ENCODE results near the gene FBXO44.

The FBXO44 gene

DNA sequence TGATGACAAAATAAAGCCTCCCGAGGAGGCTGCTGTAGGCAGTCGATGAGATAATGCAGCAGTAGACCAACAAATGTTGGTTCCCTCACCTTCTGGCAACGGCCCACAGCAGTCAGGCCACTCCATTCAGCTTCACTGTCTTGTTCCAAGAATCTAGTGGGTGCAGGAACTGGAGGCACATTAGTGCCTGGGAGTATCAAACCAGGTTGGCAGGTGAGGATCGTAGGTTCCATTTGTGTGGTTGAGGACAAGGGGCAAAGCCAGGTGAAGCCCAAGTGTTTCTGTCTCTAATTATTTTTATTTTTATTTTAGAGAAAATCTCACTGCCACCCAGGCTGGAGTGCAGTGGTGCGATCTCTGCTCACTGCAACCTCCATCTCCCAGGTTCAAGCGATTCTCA is 13.7 kb upstream of the FBXO44 start:
- no peak for DNase-seq

DNA sequence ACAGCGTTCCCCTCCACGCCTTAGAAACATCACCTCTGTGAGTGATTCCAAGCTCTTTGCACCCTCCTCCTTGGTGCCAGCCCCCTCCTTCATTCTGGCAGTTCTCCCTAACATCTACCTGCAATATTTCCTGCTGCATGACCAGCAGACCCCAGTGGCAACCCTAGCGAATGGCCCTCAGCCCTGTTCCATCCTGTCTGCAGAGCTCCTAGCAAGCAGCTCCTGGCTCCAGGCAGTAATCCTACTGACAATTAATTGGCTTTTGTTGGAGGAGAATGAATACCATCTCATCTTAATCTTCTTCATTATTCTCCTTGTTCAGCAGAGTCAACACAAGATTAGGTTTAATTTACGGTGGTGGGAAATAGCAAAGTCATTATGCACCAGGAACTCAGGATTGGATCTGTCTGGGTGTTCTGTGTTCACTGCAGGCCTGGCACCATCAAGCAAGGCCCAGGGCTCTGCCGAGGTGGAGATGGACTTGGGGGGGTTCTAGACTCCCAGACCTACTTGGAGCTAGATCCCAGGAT is 12.8 kb upstream of the FBXO44 start:
- no peak for DNase-seq

- peak; percentile 66 for DNase-seq
These were observed 12.2 kb upstream of the FBXO44 start for GRCh38 chr1:11642418-11643017.

DNA sequence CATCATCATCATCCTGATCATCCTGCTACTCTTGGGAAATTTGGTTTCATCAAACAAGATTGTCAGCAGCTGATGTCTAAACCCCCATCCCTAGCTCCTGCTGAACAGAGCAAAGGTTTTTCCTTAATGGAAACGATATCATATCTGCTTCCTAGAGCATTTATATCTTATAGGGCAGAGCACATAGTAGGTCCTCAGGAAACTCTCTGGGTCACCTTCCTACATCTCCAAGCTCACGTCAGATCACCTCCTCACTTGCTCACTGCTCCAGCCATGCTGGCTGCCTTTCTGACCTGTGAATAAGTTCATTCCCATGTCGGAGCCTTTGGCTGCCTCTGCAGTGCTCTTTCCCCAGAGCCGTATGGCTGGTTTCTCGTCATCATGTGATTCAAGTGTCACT is 10.9 kb upstream of the FBXO44 start:
- DNase-seq: no peak

DNA sequence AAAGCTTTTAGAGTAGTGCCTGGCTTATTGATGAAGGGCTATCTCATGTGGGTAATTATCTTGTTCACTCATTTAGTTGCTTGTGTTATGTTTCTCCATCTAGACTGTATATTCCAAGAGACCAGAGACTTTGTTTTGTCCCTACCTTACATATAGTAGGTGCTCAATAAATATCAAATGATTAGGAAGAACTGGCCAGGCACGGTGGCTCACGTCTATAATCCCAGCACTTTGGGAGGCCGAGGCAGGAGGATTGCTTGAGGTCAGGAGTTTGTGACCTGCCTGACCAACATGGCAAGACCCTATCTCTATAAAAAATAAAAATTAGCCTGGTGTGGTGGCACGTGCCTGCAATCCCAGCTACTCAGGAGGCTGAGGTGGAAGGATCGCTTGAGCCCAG is 9.4 kb upstream of the FBXO44 start:
- no peak for DNase-seq

GRCh38 chr1:11645670-11646265 is 8.9 kb upstream of the FBXO44 start:
- DNase-seq: peak; percentile 83

- DNase-seq: no peak
These were observed 8.4 kb upstream of the FBXO44 start for GRCh38 chr1:11646317-11646716.

GRCh38 chr1:11647333-11647732 is 7.3 kb upstream of the FBXO44 start:
- no peak for DNase-seq

GRCh38 chr1:11648039-11648438 is 6.6 kb upstream of the FBXO44 start:
- DNase-seq: no peak

GRCh38 chr1:11648732-11649158 is 5.9 kb upstream of the FBXO44 start:
- no peak for DNase-seq

GRCh38 chr1:11649237-11649623 is 5.4 kb upstream of the FBXO44 start:
- DNase-seq: no peak

DNA sequence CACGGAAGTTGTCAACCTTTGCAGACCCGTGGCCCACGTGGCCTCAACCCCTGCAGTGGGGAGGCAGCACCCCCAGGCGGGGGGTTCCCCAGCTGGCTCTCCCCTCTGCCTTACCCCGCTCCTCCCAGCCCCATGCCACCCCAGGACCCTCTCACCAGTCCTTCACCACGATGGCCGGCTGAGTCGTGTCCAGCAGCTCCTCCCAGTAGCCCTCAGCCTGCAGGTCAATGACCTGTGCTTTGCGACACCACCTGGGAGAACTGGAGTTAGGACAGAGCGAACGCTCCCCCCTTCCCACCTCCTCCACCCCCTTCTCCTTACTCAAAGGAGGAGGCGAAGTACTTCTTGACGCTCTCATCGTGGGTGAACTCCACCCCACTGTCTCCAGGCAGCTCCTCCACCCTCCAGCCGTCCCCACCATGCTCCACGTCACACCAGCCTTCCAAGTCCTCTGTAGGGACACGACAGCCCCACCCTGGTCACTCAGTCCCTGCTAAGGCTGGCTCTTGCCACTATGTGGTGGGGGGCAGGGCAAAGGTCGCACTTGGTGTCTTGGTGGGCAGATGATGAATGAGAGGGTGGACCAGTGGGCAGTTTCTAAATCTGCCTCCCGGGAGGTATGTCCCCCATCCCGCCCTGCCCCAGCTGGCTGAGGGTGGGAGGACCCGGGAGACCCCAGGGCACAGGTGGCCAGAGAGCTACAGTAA is 4.9 kb upstream of the FBXO44 start:
- no peak for DNase-seq

GRCh38 chr1:11650331-11650991 is 4.2 kb upstream of the FBXO44 start:
- no peak for DNase-seq

DNA sequence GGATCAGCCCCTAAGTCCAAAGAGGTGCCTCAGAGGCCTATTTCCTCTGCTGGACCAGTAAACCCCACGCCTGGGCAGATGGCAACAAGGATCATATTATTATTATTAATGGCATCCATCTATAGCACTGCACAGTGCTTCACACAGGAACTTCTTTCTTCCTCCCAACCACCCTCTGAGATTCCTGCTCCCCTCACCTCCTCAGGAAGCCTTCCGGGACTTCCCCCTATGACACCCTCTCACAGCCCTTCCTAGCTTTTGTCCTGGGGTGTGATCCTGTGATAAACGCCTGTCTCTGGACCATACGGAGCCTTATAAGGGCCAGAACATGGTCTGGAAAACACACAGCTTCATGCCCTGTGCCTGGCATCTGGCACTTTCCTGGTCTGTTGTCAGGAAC is 3.7 kb upstream of the FBXO44 start:
- DNase-seq: no peak

DNA sequence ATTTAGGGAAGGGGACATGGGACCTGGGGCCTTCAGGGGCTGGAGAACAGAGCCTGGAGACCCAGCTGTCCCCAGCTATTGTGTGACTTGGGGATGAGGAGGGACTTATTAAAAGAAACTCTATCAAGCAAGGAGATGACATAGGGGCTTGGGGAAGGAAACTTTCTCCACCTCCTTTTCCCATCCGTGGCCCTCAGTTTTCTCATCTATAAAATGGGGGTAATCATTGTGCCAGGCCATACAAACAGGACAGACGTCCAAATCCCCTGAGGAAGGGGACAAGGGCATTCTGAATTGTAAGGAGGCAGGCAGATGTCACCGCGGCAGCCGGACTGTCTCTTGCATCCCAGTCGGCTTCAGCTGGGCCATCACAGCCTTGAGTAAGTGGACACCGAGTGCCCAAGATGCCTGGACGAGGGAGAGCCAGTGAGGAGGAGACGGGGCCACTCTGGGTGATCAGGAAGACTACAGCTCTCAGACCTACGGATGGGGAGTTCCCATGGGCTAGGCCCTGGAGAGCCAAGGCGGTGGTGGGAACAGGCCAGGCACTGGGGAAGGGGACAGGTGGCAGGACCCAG is 2.4 kb upstream of the FBXO44 start:
- no peak for DNase-seq

- DNase-seq: no peak
These were observed 1.4 kb upstream of the FBXO44 start for GRCh38 chr1:11653101-11653860.

DNA sequence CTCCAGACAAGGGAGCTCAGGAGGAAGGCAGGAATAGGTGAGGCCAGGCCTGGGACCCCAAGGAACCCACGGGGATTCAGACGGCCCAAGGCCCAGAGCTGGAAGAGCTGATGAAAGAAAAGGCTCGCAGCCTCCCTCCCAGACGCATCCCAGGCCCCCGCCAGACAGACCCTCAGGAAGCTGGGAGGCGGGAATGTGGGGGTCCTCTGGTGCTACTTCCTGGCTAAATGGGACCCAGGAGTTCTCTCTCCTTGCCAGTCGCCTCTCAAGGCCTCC is 878 bp upstream of the FBXO44 start:
- no peak for DNase-seq

DNA sequence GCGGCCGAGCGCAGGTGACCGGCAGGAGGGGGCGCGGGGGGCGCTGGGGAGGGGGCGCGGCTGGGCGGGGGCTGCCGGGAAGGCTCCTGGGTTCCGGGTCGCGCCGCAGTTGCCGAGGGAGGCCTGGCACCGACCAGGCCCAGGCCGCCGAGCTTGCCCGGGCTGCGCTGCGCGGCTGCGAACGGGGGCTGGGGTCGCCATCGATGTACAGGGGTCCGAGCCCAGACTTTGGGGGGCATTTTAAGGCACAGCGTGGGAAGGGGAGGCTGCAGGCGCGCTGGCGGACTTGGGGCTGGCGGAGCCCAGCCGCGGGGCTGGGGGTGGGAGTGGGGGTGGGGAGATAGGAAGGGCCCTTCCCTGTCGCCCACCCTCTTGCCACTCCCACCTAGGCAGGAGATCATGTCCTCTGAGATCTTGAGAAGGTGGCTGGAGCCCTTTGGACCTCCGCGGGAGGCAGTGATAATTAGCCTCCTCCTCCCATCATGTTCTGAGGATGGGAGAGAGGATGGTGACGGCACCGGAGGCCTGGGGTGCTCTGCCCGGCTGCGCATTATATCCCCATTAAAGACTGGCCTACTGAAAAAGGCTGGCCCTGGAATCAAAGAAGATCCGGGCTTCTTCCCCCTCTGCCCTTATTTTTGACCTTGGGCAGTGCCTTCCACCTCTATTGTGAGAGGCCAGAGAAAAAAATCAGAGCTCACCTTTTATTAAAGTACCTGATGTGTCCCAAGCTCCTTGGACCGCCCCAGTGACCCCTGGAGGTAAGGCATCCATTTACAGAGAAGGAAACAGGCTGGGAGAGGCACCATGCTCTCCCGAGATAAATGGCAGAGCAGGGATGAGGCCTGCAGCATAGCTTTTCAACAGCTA is 497 bp downstream of the FBXO44 start:
- no peak for DNase-seq

DNA sequence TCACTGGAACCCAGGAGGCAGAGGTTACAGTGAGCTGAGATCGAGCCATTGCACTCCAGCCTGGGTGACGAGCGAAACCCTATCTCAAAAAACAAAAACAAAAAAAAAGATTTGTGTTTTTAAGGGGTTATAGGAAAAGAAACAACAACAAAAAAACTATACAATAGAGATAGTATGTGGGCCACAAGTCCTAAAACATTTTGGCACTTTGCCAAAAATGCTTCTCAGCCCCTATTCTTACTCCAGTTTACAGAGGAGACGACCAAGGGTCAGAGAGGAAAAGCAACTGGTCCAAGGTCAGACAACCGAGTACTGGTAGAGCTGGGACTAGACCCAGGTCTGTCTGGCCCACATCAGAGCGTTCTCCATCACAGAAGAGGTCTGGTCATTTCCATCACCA is 3.0 kb downstream of the FBXO44 start:
- no peak for DNase-seq

DNA sequence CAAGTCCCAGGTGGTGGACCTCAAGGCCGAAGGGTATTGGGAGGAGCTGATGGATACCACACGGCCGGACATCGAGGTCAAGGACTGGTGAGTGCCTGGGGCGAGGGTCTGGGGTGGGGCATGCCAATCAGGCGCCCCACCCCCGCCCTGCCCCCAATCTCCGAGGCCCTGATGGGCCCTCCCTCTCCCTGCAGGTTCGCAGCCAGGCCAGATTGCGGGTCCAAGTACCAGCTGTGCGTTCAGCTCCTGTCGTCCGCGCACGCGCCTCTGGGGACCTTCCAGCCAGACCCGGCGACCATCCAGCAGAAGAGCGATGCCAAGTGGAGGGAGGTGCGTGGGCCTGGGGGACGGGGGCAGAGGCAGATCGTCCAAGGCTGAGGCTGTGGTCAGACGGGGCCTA is 3.9 kb downstream of the FBXO44 start:
- no peak for DNase-seq

GRCh38 chr1:11659748-11660147 is 5.1 kb downstream of the FBXO44 start:
- no peak for DNase-seq

DNA sequence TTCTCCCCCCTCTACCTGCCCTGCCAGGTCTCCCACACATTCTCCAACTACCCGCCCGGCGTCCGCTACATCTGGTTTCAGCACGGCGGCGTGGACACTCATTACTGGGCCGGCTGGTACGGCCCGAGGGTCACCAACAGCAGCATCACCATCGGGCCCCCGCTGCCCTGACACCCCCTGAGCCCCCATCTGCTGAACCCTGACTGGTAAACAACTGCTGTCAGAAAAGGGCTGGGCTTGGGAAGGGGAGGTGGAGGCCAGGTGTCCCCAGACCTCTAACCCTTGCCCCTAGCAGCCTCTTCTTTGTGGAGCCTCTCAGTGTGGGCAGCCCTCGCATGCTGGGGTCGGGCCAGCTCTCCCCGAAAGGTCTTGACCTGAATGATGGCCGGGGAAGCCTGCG is 6.4 kb downstream of the FBXO44 start:
- DNase-seq: no peak

Measured in NCI-H2171 treated with DMSO at 0.1 percent for 48 hours (cell line).